ENCODE results near the gene MAN1C1. TPM values are rescaled to one million over a fixed set of nuclear protein-coding genes. Genes with fewer than 3 reads are reported as not detected.

MAN1C1 gene
- total RNA-seq, 1 donor = 0.54 TPM

GRCh38 chr1:25793585-25794170 is 177.1 kb downstream of the MAN1C1 start:
- no peak for DNase-seq (ENCODE audit: low read depth in 2 of 3, low spot score in 2 of 3)

- no peak for DNase-seq (ENCODE audit: low read depth in 2 of 3, low spot score in 2 of 3)
Measured at GRCh38 chr1:25794325-25794724, 177.7 kb downstream of the MAN1C1 start.

GRCh38 chr1:25795211-25795610 is 178.6 kb downstream of the MAN1C1 start:
- DNase-seq (ENCODE audit: low read depth in 2 of 3, low spot score in 2 of 3) = no peak

- DNase-seq (ENCODE audit: low read depth in 2 of 3, low spot score in 2 of 3) = no peak
Measured at GRCh38 chr1:25795946-25796810, 179.6 kb downstream of the MAN1C1 start.

GRCh38 chr1:25796811-25797458 is 180.3 kb downstream of the MAN1C1 start:
- peak; percentile 68 to 86 (median 77) for DNase-seq (ENCODE audit: low read depth in 2 of 3, low spot score in 2 of 3)

- peak in 1 of 3 donors; percentile 42 for DNase-seq (ENCODE audit: low read depth in 2 of 3, low spot score in 2 of 3)
Measured at GRCh38 chr1:25797939-25798338, 181.3 kb downstream of the MAN1C1 start.

- DNase-seq (ENCODE audit: low read depth in 2 of 3, low spot score in 2 of 3) = no peak
Measured at GRCh38 chr1:25798666-25799351, 182.2 kb downstream of the MAN1C1 start.

GRCh38 chr1:25799352-25799934 is 182.9 kb downstream of the MAN1C1 start:
- DNase-seq (ENCODE audit: low read depth in 2 of 3, low spot score in 2 of 3) = peak in 1 of 3 donors; percentile 21

- DNase-seq (ENCODE audit: low read depth in 2 of 3, low spot score in 2 of 3) = peak in 2 of 3 donors; percentile 7 to 35
Measured at GRCh38 chr1:25799935-25800702, 183.5 kb downstream of the MAN1C1 start, which contains the start of gene SELENON. Gene SELENON (plus strand): TSS chr1:25800193. CDS start chr1:25800231, 38 bp downstream.

GRCh38 chr1:25800703-25801377 is 184.2 kb downstream of the MAN1C1 start:
- DNase-seq (ENCODE audit: low read depth in 2 of 3, low spot score in 2 of 3) = peak in 1 of 3 donors; percentile 9

- peak in 1 of 3 donors; percentile 39 for DNase-seq (ENCODE audit: low read depth in 2 of 3, low spot score in 2 of 3)
Measured at GRCh38 chr1:25802915-25803314, 186.3 kb downstream of the MAN1C1 start.

- DNase-seq (ENCODE audit: low read depth in 2 of 3, low spot score in 2 of 3) = no peak
Measured at GRCh38 chr1:25803368-25803767, 186.8 kb downstream of the MAN1C1 start.

- no peak for DNase-seq (ENCODE audit: low read depth in 2 of 3, low spot score in 2 of 3)
Measured at GRCh38 chr1:25804244-25804963, 187.8 kb downstream of the MAN1C1 start.

- no peak for DNase-seq (ENCODE audit: low read depth in 2 of 3, low spot score in 2 of 3)
Measured at GRCh38 chr1:25804964-25805862, 188.6 kb downstream of the MAN1C1 start.

GRCh38 chr1:25805863-25806225 is 189.3 kb downstream of the MAN1C1 start:
- DNase-seq (ENCODE audit: low read depth in 2 of 3, low spot score in 2 of 3) = no peak

- no peak for DNase-seq (ENCODE audit: low read depth in 2 of 3, low spot score in 2 of 3)
Measured at GRCh38 chr1:25806418-25806817, 189.8 kb downstream of the MAN1C1 start.

Data from hematopoietic multipotent progenitor cell (in vitro differentiated cells).